NCI-H82 treated with DMSO at 0.1 percent for 48 hours (cell line): ENCODE measurements around the gene LTB4R2.
A peak's percentile ranks its signal among the peaks of the same experiment; 100 is the strongest.

Source experiments
- DNase-seq: peaks from one replicate; lab custom pipeline; 2025; ENCODE audit not compliant: unreplicated experiment; lab: John Stamatoyannopoulos, UW

Gene LTB4R2

GRCh38 chr14:24277071-24277470 lies 32.9 kb upstream of the LTB4R2 start:
- no peak for DNase-seq

GRCh38 chr14:24277606-24278321 lies 32.2 kb upstream of the LTB4R2 start:
- DNase-seq = no peak

- DNase-seq = no peak
Observed at GRCh38 chr14:24278424-24278823, 31.5 kb upstream of the LTB4R2 start.

- no peak for DNase-seq
Observed at GRCh38 chr14:24279301-24280186, 30.4 kb upstream of the LTB4R2 start.

- DNase-seq = no peak
Observed at GRCh38 chr14:24280797-24281460, 29.0 kb upstream of the LTB4R2 start.

GRCh38 chr14:24281636-24282035 lies 28.3 kb upstream of the LTB4R2 start:
- no peak for DNase-seq

GRCh38 chr14:24282736-24283135 lies 27.2 kb upstream of the LTB4R2 start:
- DNase-seq = no peak

GRCh38 chr14:24283796-24284460 lies 26.0 kb upstream of the LTB4R2 start:
- no peak for DNase-seq

- DNase-seq = no peak
Observed at GRCh38 chr14:24284501-24285035, 25.4 kb upstream of the LTB4R2 start.

GRCh38 chr14:24285351-24285750 lies 24.6 kb upstream of the LTB4R2 start:
- no peak for DNase-seq

GRCh38 chr14:24286996-24287395 lies 22.9 kb upstream of the LTB4R2 start:
- no peak for DNase-seq

GRCh38 chr14:24289649-24290280 lies 20.2 kb upstream of the LTB4R2 start:
- no peak for DNase-seq

- DNase-seq = no peak
Observed at GRCh38 chr14:24290746-24291145, 19.2 kb upstream of the LTB4R2 start.

- no peak for DNase-seq
Observed at GRCh38 chr14:24291446-24292117, 18.4 kb upstream of the LTB4R2 start.

- DNase-seq = no peak
Observed at GRCh38 chr14:24292118-24292807, 17.7 kb upstream of the LTB4R2 start.

GRCh38 chr14:24293525-24293924 lies 16.4 kb upstream of the LTB4R2 start:
- DNase-seq = no peak

GRCh38 chr14:24296341-24297157 lies 13.4 kb upstream of the LTB4R2 start:
- DNase-seq = no peak

GRCh38 chr14:24297190-24297964 lies 12.6 kb upstream of the LTB4R2 start:
- peak; percentile 2 for DNase-seq
